ENCODE results near the gene DHRS2. TPM values are rescaled to one million over a fixed set of nuclear protein-coding genes. Genes with fewer than 3 reads are reported as not detected.
A peak's percentile ranks its signal among the peaks of the same experiment; 100 is the strongest.
"Not testable (repeated sequence)": the region's sequence is repeated elsewhere in the genome, so short reads cannot be mapped to it uniquely, and the experiment has no call there.

Gene DHRS2
- polyA plus RNA-seq, 1 donor, result 0.84 TPM

- Histone ChIP-seq H3K9me3 (ENCODE audit: control insufficient read depth, low read depth, low read length) (no peaks in the 10 kb centered on the region), H3K27me3 (ENCODE audit: control insufficient read depth, insufficient read depth, low read length) (no peaks in the 10 kb centered on the region), H3K36me3 (ENCODE audit: control insufficient read depth, insufficient read depth, low read length) (no peaks in the 10 kb centered on the region), H3K4me3 (ENCODE audit: low read length) (peak overlapping the region; percentile 0), H3K4me1 (ENCODE audit: control insufficient read depth, insufficient read depth, low read length) (peaks cover 26% of the 10 kb centered on the region), H3K27ac (ENCODE audit: low read length) (no peak overlapping the region)
- no CpG with 5 or more reads among the region's 8 CpGs for WGBS (ENCODE audit: insufficient coverage, low lambda C conversion rate)
- DNase-seq, result peak; percentile 79 to 85
Measured at GRCh38 chr14:23631702-23632460, 4.3 kb upstream of the DHRS2 start.

GRCh38 chr14:23632461-23633159 lies 3.6 kb upstream of the DHRS2 start:
- Histone ChIP-seq H3K36me3 (ENCODE audit: control insufficient read depth, insufficient read depth, low read length) (no peaks in the 10 kb centered on the region), H3K4me1 (ENCODE audit: control insufficient read depth, insufficient read depth, low read length) (peaks cover 26% of the 10 kb centered on the region), H3K27me3 (ENCODE audit: control insufficient read depth, insufficient read depth, low read length) (no peaks in the 10 kb centered on the region), H3K27ac (ENCODE audit: low read length) (peak overlapping the region; percentile 35), H3K9me3 (ENCODE audit: control insufficient read depth, low read depth, low read length) (no peaks in the 10 kb centered on the region), H3K4me3 (ENCODE audit: low read length) (no peak overlapping the region)
- no CpG with 5 or more reads among the region's 4 CpGs for WGBS (ENCODE audit: insufficient coverage, low lambda C conversion rate)
- DNase-seq, result no peak

DNA sequence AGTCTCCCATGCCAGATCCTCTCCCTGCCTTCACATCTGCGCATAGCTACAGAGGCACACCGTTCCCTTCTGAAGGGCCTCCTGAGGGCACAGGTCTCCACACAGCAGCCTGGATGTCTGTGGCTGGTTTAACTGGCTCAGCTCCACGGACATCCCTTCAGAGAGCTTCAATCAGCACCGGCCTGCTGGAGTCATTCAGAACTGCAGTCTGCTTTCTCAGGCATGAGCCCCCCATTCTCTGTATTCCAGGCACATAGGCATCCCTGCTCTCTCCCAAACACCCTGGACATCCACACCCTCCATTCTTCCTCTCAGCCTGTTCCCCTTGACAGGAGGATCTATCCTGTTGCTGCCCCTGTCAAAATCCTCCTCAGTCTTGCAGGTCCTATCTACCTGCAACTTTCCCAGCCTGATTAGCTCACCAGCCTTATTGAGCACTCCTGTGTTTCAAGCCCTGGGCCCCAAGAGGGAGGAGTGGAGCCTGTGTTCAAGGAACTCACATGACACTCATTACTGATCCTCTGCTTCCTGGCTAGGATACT lies 2.9 kb upstream of the DHRS2 start:
- Histone ChIP-seq H3K36me3 (ENCODE audit: control insufficient read depth, insufficient read depth, low read length) (no peaks in the 10 kb centered on the region), H3K27ac (ENCODE audit: low read length) (peak overlapping the region; percentile 35), H3K4me3 (ENCODE audit: low read length) (no peak overlapping the region), H3K27me3 (ENCODE audit: control insufficient read depth, insufficient read depth, low read length) (no peaks in the 10 kb centered on the region), H3K4me1 (ENCODE audit: control insufficient read depth, insufficient read depth, low read length) (peaks cover 26% of the 10 kb centered on the region), H3K9me3 (ENCODE audit: control insufficient read depth, low read depth, low read length) (no peaks in the 10 kb centered on the region)
- WGBS (ENCODE audit: insufficient coverage, low lambda C conversion rate), result no CpG with 5 or more reads among the region's 4 CpGs
- DNase-seq, result peak; percentile 60 to 74

- H3K4me1 ChIP-seq (ENCODE audit: control insufficient read depth, insufficient read depth, low read length), result peaks cover 25% of the 10 kb centered on the region
- H3K9me3 ChIP-seq (ENCODE audit: control insufficient read depth, low read depth, low read length); H3K27ac ChIP-seq (ENCODE audit: low read length); H3K27me3 ChIP-seq (ENCODE audit: control insufficient read depth, insufficient read depth, low read length); DNase-seq; H3K4me3 ChIP-seq (ENCODE audit: low read length); H3K36me3 ChIP-seq (ENCODE audit: control insufficient read depth, insufficient read depth, low read length): not testable (repeated sequence)
- no CpG with 5 or more reads among the region's 5 CpGs for WGBS (ENCODE audit: insufficient coverage, low lambda C conversion rate)
Measured at GRCh38 chr14:23634698-23635412, 1.3 kb upstream of the DHRS2 start.

GRCh38 chr14:23637312-23637654 lies 1.1 kb downstream of the DHRS2 start:
- H3K4me1 ChIP-seq (ENCODE audit: control insufficient read depth, insufficient read depth, low read length), result peaks cover 19% of the 10 kb centered on the region
- WGBS (ENCODE audit: insufficient coverage, low lambda C conversion rate), result no CpG with 5 or more reads among the region's 4 CpGs
- not testable (repeated sequence) for H3K27ac ChIP-seq (ENCODE audit: low read length); H3K36me3 ChIP-seq (ENCODE audit: control insufficient read depth, insufficient read depth, low read length); H3K27me3 ChIP-seq (ENCODE audit: control insufficient read depth, insufficient read depth, low read length); DNase-seq; H3K4me3 ChIP-seq (ENCODE audit: low read length); H3K9me3 ChIP-seq (ENCODE audit: control insufficient read depth, low read depth, low read length)

DNA sequence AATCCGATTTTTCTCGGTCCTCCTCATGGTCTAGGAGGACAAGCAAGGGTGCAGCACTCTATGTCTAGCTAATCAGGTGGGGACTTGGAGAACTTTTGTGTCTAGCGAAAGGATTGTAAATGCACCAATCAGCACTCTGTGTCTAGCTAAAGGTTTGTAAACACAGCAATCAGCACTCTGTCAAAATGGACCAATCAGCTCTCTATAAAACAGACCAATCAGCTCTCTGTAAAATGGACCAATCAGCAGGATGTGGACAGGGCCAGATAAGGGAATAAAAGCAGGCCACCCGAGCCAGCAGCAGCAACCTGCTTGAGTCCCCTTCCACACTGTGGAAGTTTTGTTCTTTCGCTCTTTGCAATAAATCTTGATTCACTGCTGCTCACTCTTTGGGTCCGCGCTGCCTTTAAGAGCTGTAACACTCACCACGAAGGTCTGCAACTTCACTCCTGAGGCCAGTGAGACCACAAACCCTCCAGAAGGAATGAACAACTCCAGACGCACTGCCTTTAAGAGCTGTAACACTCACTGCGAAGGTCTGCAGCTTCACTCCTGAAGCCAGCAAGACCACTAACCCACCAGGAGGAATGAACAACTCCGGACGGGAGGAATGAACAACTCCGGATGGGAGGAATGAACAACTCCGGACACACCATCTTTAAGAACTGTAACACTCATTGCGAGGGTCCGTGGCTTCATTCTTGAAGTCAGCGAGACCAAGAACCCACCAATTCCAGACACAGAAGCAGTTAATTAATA lies 1.7 kb downstream of the DHRS2 start:
- H3K4me3 ChIP-seq (ENCODE audit: low read length); H3K27ac ChIP-seq (ENCODE audit: low read length); H3K36me3 ChIP-seq (ENCODE audit: control insufficient read depth, insufficient read depth, low read length); H3K27me3 ChIP-seq (ENCODE audit: control insufficient read depth, insufficient read depth, low read length); DNase-seq; H3K9me3 ChIP-seq (ENCODE audit: control insufficient read depth, low read depth, low read length): not testable (repeated sequence)
- peaks cover 14% of the 10 kb centered on the region for H3K4me1 ChIP-seq (ENCODE audit: control insufficient read depth, insufficient read depth, low read length)
- 40% methylated on average over 1 of the region's 17 CpGs for WGBS (ENCODE audit: insufficient coverage, low lambda C conversion rate)

GRCh38 chr14:23638414-23639047 lies 2.4 kb downstream of the DHRS2 start:
- H3K27me3 ChIP-seq (ENCODE audit: control insufficient read depth, insufficient read depth, low read length), result no peaks in the 10 kb centered on the region
- DNase-seq, result no peak
- H3K36me3 ChIP-seq (ENCODE audit: control insufficient read depth, insufficient read depth, low read length), result no peaks in the 10 kb centered on the region
- no CpG with 5 or more reads among the region's 8 CpGs for WGBS (ENCODE audit: insufficient coverage, low lambda C conversion rate)
- H3K4me1 ChIP-seq (ENCODE audit: control insufficient read depth, insufficient read depth, low read length), result peaks cover 7% of the 10 kb centered on the region
- H3K9me3 ChIP-seq (ENCODE audit: control insufficient read depth, low read depth, low read length), result no peaks in the 10 kb centered on the region
- H3K27ac ChIP-seq (ENCODE audit: low read length), result no peak overlapping the region
- no peak overlapping the region for H3K4me3 ChIP-seq (ENCODE audit: low read length)

DNA sequence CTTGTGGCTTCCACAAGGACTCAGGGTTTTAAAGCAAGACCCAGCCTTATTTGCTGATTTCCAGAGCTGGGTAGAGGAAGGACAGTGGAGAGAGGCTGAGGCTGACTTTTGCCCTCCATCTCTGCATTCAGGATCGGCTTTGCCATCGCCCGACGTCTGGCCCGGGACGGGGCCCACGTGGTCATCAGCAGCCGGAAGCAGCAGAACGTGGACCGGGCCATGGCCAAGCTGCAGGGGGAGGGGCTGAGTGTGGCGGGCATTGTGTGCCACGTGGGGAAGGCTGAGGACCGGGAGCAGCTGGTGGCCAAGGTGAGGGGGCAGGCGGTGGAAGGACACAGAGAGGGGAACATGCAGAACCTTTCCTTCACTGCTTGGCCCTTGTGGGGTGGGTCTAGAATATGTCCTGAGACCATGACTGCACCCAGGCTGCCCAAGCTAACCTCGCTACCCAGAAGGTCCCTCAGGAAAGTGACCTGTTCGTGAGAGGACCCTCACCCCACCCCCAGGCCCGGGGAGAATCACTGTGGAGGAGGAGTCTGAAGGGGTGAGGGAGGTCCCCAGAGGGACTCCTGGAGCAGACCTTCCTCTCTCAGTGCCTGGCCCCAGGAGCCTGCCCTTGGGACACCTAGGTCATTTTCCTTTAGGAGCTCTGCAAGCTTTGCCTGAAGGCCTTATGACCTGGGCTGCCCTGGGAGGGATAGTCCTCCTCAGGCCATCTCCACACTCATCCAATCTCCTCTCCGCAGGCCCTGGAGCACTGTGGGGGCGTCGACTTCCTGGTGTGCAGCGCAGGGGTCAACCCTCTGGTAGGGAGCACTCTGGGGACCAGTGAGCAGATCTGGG lies 3.1 kb downstream of the DHRS2 start:
- WGBS (ENCODE audit: insufficient coverage, low lambda C conversion rate), result no CpG with 5 or more reads among the region's 21 CpGs
- H3K27ac ChIP-seq (ENCODE audit: low read length), result no peak overlapping the region
- H3K36me3 ChIP-seq (ENCODE audit: control insufficient read depth, insufficient read depth, low read length), result no peaks in the 10 kb centered on the region
- H3K4me1 ChIP-seq (ENCODE audit: control insufficient read depth, insufficient read depth, low read length), result peaks cover 6% of the 10 kb centered on the region
- no peaks in the 10 kb centered on the region for H3K27me3 ChIP-seq (ENCODE audit: control insufficient read depth, insufficient read depth, low read length)
- DNase-seq, result no peak
- H3K9me3 ChIP-seq (ENCODE audit: control insufficient read depth, low read depth, low read length), result no peaks in the 10 kb centered on the region
- H3K4me3 ChIP-seq (ENCODE audit: low read length), result no peak overlapping the region

DNA sequence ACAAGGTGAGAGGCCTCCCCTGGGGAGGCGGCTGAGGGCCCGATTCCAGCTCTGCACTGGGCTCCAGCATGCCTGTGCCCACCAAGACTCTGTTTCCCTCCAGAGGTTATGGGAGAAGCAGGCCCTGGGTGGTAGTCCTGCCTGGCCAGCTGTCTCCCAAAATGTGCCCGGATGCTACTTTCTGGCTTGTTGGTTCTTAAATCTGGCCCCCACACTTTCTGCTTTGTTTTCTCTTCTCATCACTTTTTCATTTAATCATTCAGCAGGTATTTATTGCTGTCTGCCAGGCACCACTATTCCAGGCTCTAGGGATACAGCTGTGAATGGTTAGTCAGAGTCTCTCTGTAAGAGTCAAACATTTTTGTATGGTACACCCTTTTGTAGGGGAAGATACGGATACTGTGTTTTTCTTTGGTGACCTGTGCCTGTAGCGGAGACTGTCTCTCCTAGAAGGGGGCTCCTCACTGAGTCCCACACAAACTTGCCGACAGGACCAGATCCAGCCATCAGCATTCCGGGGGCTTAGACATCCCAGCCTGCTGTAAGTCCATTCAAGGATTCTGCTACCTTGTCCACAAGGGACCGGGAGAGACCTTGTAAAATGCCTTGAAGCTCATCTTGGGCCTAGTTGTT lies 3.8 kb downstream of the DHRS2 start:
- Histone ChIP-seq H3K27me3 (ENCODE audit: control insufficient read depth, insufficient read depth, low read length) (no peaks in the 10 kb centered on the region), H3K4me3 (ENCODE audit: low read length) (no peak overlapping the region), H3K36me3 (ENCODE audit: control insufficient read depth, insufficient read depth, low read length) (no peaks in the 10 kb centered on the region), H3K4me1 (ENCODE audit: control insufficient read depth, insufficient read depth, low read length) (peaks cover 6% of the 10 kb centered on the region), H3K27ac (ENCODE audit: low read length) (no peak overlapping the region), H3K9me3 (ENCODE audit: control insufficient read depth, low read depth, low read length) (no peaks in the 10 kb centered on the region)
- DNase-seq, result no peak
- 60% methylated on average over 1 of the region's 8 CpGs for WGBS (ENCODE audit: insufficient coverage, low lambda C conversion rate)
